Measurements from ENCODE around the gene THBS3.
"Not testable (repeated sequence)": the region's sequence is repeated elsewhere in the genome, so short reads cannot be mapped to it uniquely, and the experiment has no call there.

The THBS3 gene

DNA sequence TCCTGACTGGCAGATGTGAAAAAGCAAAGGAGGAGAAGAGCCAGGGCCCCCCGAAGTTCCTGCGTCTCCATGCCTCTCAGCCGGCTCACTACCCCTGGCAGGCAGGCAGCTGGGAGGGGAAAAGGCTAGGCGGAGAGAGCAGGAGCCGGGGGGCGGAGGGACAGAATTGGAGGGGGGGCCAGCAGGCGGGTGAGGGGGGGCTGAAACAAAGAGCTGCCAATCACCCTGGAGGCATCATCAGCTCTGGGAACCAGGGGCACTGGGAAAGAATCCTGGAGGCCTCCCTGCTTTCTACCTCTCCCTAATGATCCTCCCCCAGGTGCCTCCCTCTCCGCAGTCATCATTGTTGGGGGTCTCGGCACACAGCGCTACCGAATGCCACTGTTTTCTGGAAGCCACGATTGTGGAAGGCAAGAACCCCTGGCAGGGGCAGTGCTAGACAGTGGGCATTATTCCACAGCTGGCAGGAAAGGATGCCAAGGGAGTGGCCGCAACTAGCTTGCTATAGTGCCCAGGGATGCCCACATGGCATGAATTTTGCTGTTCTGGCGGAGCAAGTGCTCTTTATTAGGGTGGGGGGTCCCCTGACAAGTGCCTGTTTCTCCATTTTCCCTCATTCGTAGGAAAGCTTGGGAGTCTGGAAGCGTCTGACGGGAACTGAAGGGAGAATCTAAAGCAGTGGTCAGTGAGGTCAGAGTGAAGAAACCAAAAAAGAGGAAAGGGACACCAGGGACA is at the start of gene THBS3:
TSS of gene THBS3 (minus strand) at position 92 of the 735 bp plus-strand sequence. CDS start at position 71, 21 bp downstream.
- no peak for DNase-seq

- DNase-seq, result no peak
Measured at GRCh38 chr1:155256058-155256852, 48.6 kb upstream of the THBS3 start.

GRCh38 chr1:155255243-155256007 is 47.7 kb upstream of the THBS3 start, which contains the start of gene ENTREP3:
Gene ENTREP3 (minus strand): TSS chr1:155255483. CDS start chr1:155254877, 606 bp downstream.
- peak; percentile 89 for DNase-seq

- no peak for DNase-seq
Measured at GRCh38 chr1:155254714-155255242, 47.1 kb upstream of the THBS3 start.

DNA sequence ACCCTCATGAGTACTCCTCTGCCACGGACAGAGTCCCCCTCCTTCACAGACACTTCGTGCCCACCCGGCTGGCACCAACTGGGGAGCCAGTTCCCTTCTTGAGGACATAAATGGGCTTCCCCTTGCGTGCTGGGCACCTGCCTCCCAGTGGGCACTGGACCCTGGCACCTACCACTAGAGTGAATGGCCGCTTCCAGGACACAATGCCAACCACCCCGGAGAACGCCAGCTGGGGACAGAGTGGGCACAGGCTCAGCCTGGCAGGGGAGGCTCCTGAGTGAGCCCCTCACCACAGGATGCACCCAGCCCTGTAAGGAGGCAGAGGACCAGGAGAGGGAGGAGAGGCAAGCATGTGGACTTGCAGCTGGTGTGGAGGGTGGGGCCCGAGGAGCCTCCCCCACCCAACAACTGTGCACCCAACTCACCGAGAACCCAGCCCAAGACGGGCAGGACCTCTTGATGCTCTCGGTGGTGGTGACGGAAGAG is 46.6 kb upstream of the THBS3 start:
- no peak for DNase-seq

GRCh38 chr1:155253797-155254196 is 46.1 kb upstream of the THBS3 start:
- DNase-seq, result no peak

- DNase-seq, result no peak
Measured at GRCh38 chr1:155253208-155253607, 45.5 kb upstream of the THBS3 start.

GRCh38 chr1:155251566-155251965 is 43.9 kb upstream of the THBS3 start:
- DNase-seq, result no peak

DNA sequence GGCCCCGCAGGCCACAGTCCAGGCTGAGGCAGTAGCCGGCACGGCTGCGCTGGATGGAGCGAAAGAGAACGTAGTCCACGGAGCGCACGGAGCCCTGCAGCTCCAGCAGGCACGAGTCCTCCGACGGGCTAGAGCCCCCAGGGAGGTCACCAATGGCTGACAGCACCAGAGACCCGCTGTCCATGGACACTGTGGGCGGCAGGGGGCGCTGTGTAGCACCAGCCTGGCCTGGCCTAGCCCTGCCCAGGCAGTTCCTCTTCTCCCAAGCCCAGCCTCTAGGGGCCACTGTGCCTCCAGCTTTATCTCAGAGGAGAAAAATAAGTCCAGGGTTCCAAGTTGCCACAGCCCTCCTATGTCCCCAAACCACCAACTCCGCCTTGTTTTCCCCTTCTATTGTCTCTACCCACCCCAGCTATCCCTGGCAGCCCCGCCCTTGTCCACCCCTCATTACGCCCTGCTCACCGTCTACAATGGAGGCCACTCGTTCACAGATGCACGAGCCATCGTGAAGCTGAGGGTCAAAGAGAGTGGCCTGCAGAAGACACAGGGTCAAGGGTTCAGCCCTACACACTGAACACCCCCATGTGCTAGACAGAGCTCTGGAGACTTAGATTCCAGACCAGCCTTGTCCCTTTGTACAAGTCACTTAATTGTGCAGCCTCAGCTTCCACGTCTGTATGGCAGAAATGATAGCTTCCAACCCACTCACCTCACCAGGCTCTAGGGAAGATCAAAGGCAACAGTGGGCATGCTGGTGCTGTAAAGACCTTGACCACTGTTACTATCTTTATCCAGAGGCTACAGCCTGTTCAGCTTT is 43.1 kb upstream of the THBS3 start:
- peak; percentile 89 for DNase-seq

GRCh38 chr1:155250246-155250632 is 42.5 kb upstream of the THBS3 start:
- no peak for DNase-seq

DNA sequence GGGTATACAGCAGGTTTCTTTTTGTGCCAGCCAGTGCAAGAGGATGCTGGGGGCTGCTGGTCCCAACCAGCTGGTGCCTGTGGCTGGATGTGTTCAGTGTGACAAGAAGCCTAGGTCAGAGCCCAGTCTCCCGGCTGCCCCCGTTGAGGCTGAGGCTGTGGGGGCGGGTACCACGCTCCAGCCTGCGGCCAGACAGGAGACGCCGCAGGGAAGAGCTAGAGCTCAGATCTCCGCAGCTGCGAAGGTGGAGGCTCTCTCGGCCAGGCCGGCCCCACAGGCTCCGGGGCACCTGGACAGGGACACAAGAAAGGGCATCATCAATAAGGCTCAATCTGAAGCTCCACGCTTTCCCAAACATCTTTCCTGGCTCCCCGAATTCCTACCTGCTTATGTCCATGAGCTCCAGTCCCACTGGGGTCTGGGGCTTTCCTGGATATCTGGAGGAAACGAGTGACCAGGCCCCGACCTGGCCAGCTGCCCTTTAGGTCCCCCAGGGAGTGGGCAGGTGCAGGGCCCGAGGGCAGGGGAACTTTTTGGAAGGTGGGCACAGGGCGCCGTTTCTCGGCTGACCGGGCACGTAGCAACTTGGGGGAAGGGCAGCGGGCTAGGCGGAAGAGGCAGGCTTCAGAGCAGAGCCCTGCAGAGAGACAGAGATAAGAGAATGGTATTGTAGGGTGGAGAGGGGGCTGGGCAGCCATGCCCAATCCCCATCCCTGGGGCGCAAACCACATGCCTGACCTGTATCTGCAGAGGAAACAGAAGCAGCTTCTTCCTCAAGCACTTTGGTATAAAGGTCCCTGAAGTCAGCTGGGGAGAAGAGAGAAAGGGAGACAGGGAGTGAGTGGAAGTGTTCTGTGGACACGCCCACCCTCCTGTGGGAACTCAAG is 40.2 kb upstream of the THBS3 start:
- DNase-seq, result no peak

- not testable (repeated sequence) for DNase-seq
Measured at GRCh38 chr1:155246796-155247195, 39.1 kb upstream of the THBS3 start.

DNA sequence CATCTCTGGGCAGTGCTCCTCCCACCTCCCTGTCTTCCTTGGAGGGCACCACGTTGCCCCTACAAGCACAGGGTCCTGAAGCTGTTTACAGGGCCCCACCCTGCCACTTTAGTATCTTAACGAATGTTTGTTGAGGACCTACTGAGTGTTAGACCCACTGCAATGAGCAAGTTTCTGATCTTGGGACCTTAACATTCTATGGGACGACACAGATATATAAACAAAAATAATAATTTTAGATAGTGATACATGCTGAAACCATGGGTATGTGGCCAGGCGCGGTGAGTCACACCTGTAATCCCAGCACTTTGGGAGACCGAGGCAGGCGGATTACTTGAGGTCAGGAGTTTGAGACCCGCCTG is 37.4 kb upstream of the THBS3 start:
- DNase-seq, result no peak

DNA sequence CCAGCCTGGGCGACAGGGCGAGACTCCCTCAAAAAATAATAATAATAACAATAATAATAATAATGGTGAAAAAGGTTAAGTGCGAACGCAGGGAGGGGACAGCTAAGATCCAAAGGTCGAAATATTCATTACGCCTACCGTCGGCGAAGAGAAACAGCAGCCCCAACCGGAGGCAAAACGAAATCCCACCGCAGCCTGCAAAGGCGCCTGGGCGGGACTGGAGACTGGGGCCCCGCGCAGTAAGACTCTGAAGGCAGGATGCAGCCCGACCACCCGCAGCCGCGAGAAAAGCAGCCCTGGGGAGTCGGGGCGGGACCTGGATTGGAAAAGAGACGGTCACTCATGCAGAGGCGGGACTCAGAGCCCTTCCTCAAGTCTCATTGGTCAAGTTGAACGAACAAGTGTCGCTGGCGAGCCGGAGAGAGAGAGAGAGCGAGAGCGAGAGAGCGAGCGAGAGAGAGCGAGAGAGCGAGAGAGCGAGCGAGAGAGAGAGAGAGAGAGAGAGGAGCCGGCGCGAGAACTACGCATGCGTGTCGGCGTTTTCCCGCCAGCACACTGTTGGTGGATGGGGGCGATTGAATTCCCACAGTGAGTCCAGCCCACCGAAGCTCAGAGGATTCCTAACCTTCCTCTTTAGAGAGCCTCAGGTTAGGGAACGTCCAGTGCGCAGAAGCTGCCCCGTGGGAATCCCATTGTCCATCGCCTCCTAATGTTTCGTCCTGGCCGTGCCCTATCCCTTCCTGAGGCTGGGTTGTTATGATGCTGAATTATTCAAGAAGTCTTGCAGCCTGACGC is 36.9 kb upstream of the THBS3 start:
- peak; percentile 99 for DNase-seq

GRCh38 chr1:155242805-155243358 is 35.2 kb upstream of the THBS3 start:
- no peak for DNase-seq

DNA sequence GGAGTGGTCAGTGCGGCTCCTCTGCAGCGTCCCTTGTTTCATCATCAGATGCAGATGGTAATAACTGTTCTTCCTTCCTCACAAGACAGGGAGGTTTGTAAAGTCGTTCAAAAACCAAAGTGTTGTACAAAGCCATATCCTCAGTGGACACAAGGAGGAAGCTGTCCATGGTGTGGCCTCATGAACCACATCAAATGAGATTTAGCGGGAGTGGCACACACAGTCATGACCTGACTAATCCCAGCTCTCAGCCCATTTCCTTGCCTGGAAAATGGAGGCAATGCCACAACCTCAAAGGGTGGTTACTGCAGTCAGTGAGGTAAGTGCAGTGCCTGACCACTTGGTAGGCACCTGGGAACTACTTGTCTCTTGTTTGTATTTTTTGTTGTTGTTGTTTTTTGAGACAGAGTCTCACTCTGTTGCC is 34.2 kb upstream of the THBS3 start:
- DNase-seq, result no peak

- DNase-seq, result peak; percentile 67
Measured at GRCh38 chr1:155241069-155241679, 33.5 kb upstream of the THBS3 start.

- no peak for DNase-seq
Measured at GRCh38 chr1:155236451-155236850, 28.8 kb upstream of the THBS3 start.

GRCh38 chr1:155235375-155235774 is 27.7 kb upstream of the THBS3 start:
- not testable (repeated sequence) for DNase-seq
